B cell (primary cell): ENCODE data around the gene SLIT3. TPM values are rescaled to one million over a fixed set of nuclear protein-coding genes. Genes with fewer than 3 reads are reported as not detected.

Experiments
- ATAC-seq: fragments of 200-7000 bp; cut with Tn5 transposase; one replicate; pipeline ENCODE4 v1.10.0; 2021; ENCODE audit warnings: low read depth, mild to moderate bottlenecking, moderate number of reproducible peaks, moderate library complexity
- CTCF ChIA-PET: fragments of 350-600 bp; sonication (Branson Sonifier 250); formaldehyde crosslinking; loops from one replicate; lab custom pipeline; 2021; ENCODE audit warnings: antibody characterized with exemption, inconsistent platforms; lab: Charles Lee
- POLR2A ChIA-PET: fragments of 350-600 bp; sonication (Branson Sonifier 250); formaldehyde crosslinking; loops from one replicate; lab custom pipeline; 2021; ENCODE audit warnings: antibody characterized with exemption; lab: Charles Lee
- DNase-seq: peaks from one replicate; pipeline ENCODE4 v3.0.0; 2013
- H2AFZ ChIP-seq: 2 replicates; pipeline ENCODE4 v1.6.1; 2012; ENCODE audit warnings: mild to moderate bottlenecking, low read depth, low read length; ENCODE audit not compliant: insufficient read depth, poor library complexity, severe bottlenecking
- H3K27ac ChIP-seq, 2 donors: 1 replicate in 1 of 2; 2 replicates in 1 of 2; pipeline ENCODE4 v1.5.1; 2012 to 2013; ENCODE audit warnings: low read length in 2 of 2, mild to moderate bottlenecking in 2 of 2, moderate library complexity in 1 of 2
- H3K27me3 ChIP-seq, 4 experiments: fragments of 200-600 bp in 1 of 4; sonication (generic) in 1 of 4; replicated peaks in 1 of 4; 1 replicate in 2 of 4; 2 replicates in 2 of 4; pipeline versions ENCODE4 v1.6.1 to v1.7.0; 2013 to 2016; ENCODE audit warnings: low read length in 3 of 4, mild to moderate bottlenecking in 2 of 4, mixed read lengths in 1 of 4, moderate library complexity in 1 of 4; ENCODE audit not compliant: insufficient read depth in 4 of 4, control insufficient read depth in 3 of 4; ENCODE audit errors: control extremely low read depth in 1 of 4
- H3K36me3 ChIP-seq, 2 experiments: replicated peaks in 1 of 2; 1 replicate in 1 of 2; 2 replicates in 1 of 2; pipeline versions ENCODE4 v1.6.1 to v1.7.1; 2013; ENCODE audit warnings: low read length in 1 of 2; ENCODE audit not compliant: insufficient read depth in 2 of 2, control insufficient read depth in 1 of 2; ENCODE audit errors: control extremely low read depth in 1 of 2, extremely low read depth in 1 of 2
- H3K4me1 ChIP-seq, 2 donors: fragments of 200-600 bp in 1 of 2; sonication (generic) in 1 of 2; 1 replicate in 1 of 2; 2 replicates in 1 of 2; pipeline versions ENCODE4 v1.5.1 to v1.6.1; 2013 to 2017; ENCODE audit warnings: low read length in 2 of 2; ENCODE audit not compliant: control insufficient read depth in 2 of 2, insufficient read depth in 2 of 2
- H3K4me2 ChIP-seq: replicated peaks from 2 replicates; pipeline ENCODE3; 2012; ENCODE audit warnings: mild to moderate bottlenecking, low read depth, low read length; ENCODE audit not compliant: poor library complexity, severe bottlenecking
- H3K4me3 ChIP-seq, 5 experiments: fragments of 200-600 bp in 1 of 5; sonication (generic) in 1 of 5; 1 replicate in 3 of 5; 2 replicates in 2 of 5; pipeline versions ENCODE4 v1.5.1 to v1.7.0; 2011 to 2016; ENCODE audit warnings: low read length in 4 of 5, mild to moderate bottlenecking in 4 of 5, low read depth in 2 of 5, control low read depth in 1 of 5, moderate library complexity in 1 of 5; ENCODE audit not compliant: insufficient read depth in 1 of 5; ENCODE audit errors: control extremely low read depth in 1 of 5, extremely low read depth in 1 of 5
- H3K79me2 ChIP-seq: fragments of 200-600 bp; sonication (generic); one replicate; pipeline ENCODE4 v1.6.0; 2016; ENCODE audit warnings: low read length; ENCODE audit not compliant: control insufficient read depth, insufficient read depth
- H3K9ac ChIP-seq: fragments of 200-600 bp; sonication (generic); 2 replicates; pipeline ENCODE4 v1.6.1; 2017; ENCODE audit warnings: mild to moderate bottlenecking, low read length, moderate library complexity
- H3K9me3 ChIP-seq, 3 donors: one replicate each; pipeline versions ENCODE4 v1.6.1 to v1.7.1; 2013; ENCODE audit warnings: low read length in 2 of 3; ENCODE audit not compliant: control insufficient read depth in 2 of 3, insufficient read depth in 1 of 3; ENCODE audit errors: control extremely low read depth in 1 of 3
- H4K20me1 ChIP-seq: 2 replicates; pipeline ENCODE4 v1.6.0; 2012; ENCODE audit warnings: mild to moderate bottlenecking, low read length; ENCODE audit not compliant: insufficient read depth, control insufficient read depth, poor library complexity, severe bottlenecking
- H3K27ac Mint-ChIP-seq: one replicate; pipeline ENCODE4 v1.8.0; 2021; ENCODE audit warnings: mixed read lengths
- H3K27me3 Mint-ChIP-seq: one replicate; pipeline ENCODE4 v1.8.0; 2021; ENCODE audit warnings: mixed read lengths
- H3K4me1 Mint-ChIP-seq: one replicate; pipeline ENCODE4 v1.8.0; 2021; ENCODE audit warnings: mixed read lengths
- H3K4me3 Mint-ChIP-seq: one replicate; pipeline ENCODE4 v1.8.0; 2021; ENCODE audit warnings: mixed read lengths
- H3K9me3 Mint-ChIP-seq: one replicate; pipeline ENCODE4 v1.8.0; 2022; ENCODE audit warnings: mixed read lengths; ENCODE audit not compliant: insufficient read depth
- CTCF ChIP-seq: fragments of 200-600 bp; IDR thresholded peaks from one replicate; pipeline ENCODE4 v1.8.0; 2022; ENCODE audit warnings: antibody characterized with exemption, mild to moderate bottlenecking
- EZH2 ChIP-seq: IDR thresholded peaks from 2 replicates; pipeline ENCODE4 v1.6.1; 2012; ENCODE audit warnings: borderline replicate concordance, low read depth, mild to moderate bottlenecking, moderate library complexity, low read length; ENCODE audit not compliant: insufficient read depth, poor library complexity, severe bottlenecking
- WGBS: methylation state at CpG from one replicate; pipeline ENCODE4 v1.1.5; 2013; ENCODE audit warnings: missing lambda C conversion rate; ENCODE audit not compliant: insufficient coverage; 5-methylcytosine and 5-hydroxymethylcytosine counted together
- intact Hi-C: fragments of 100-400 bp; cut with micrococcal nuclease; formaldehyde crosslinking; loops from one replicate; pipeline ENCODE4 v1.10.0; 2022
- polyA plus RNA-seq: library from polyadenylated mRNA; depleted of rRNA; stranded (reverse); fragments of >200 nt; gene quantifications from 2 replicates; pipeline ENCODE4 v1.2.3, GENCODE V29; 2012
- total RNA-seq, 2 donors: library from RNA; stranded (reverse); fragments of 120-200 nt in 1 of 2; gene quantifications; 1 replicate in 1 of 2; 2 replicates in 1 of 2; pipeline versions ENCODE4 v1.2.3 to v1.2.4, GENCODE V29; 2013 to 2022

SLIT3 gene
- total and polyA plus RNA-seq, 2 donors (not counting 1 experiment from before 2014, with no cell fraction given): not detected

- H3K27ac Mint-ChIP-seq: no peak overlapping the region
- peaks cover 2% of the 10 kb centered on the region for H3K27me3 Mint-ChIP-seq
- H3K9me3 Mint-ChIP-seq: peaks cover 2% of the 10 kb centered on the region
- Histone ChIP-seq H3K4me3 (no peak overlapping the region), H4K20me1 (no peaks in the 10 kb centered on the region), H3K36me3 (no peaks in the 10 kb centered on the region), H3K4me2 (no peak overlapping the region), H3K4me1 (no peaks in the 10 kb centered on the region), H3K9ac (no peak overlapping the region), H3K9me3 (peaks cover 0 to 4% (median 0%) of the 10 kb centered on the region in 3 donors), H3K27me3 (no peaks in the 10 kb centered on the region), H3K27ac (no peak overlapping the region), H2AFZ (no peak overlapping the region), H3K79me2 (no peaks in the 10 kb centered on the region)
- intact Hi-C loops: no loop called here
- CTCF ChIA-PET: no interaction called here
- POLR2A ChIA-PET: interaction anchor here (0.6 kb wide), 1 partner anchor 21 kb away, joined by 4 read pairs; no protein-coding TSS in a partner anchor
- no peak overlapping the region for H3K4me3 Mint-ChIP-seq
- TF ChIP-seq EZH2 (no peak), CTCF (no peak)
- 100% methylated on average over 2 of the region's 2 CpGs for WGBS
- ATAC-seq: no peak
- H3K4me1 Mint-ChIP-seq: no peaks in the 10 kb centered on the region
- no peak for DNase-seq
Measured at GRCh38 chr5:169153405-169153804, 147.5 kb downstream of the SLIT3 start.

- no peak overlapping the region for H3K4me2 ChIP-seq
- TF ChIP-seq EZH2 (no peak), CTCF (no peak)
- intact Hi-C loops: no loop called here
- H2AFZ ChIP-seq: no peak overlapping the region
- H3K79me2 ChIP-seq: no peaks in the 10 kb centered on the region
- Mint-ChIP-seq H3K4me3 (no peak overlapping the region), H3K9me3 (peaks cover 2% of the 10 kb centered on the region), H3K27ac (no peak overlapping the region), H3K27me3 (peaks cover 2% of the 10 kb centered on the region), H3K4me1 (no peaks in the 10 kb centered on the region)
- H3K9ac ChIP-seq: no peak overlapping the region
- H3K36me3 ChIP-seq: no peaks in the 10 kb centered on the region
- no peak for ATAC-seq
- no peak overlapping the region for H3K27ac ChIP-seq
- no peaks in the 10 kb centered on the region for H3K4me1 ChIP-seq
- peaks cover 0 to 4% (median 0%) of the 10 kb centered on the region in 3 donors for H3K9me3 ChIP-seq
- no peaks in the 10 kb centered on the region for H3K27me3 ChIP-seq
- no peaks in the 10 kb centered on the region for H4K20me1 ChIP-seq
- no peak for DNase-seq
- ChIA-PET POLR2A (interaction anchor here (0.6 kb wide), 1 partner anchor 20 kb away, joined by 4 read pairs; no protein-coding TSS in a partner anchor), CTCF (no interaction called here)
- no peak overlapping the region for H3K4me3 ChIP-seq
- WGBS: 100% methylated on average over 3 of the region's 7 CpGs
Measured at GRCh38 chr5:169152946-169153345, 148.0 kb downstream of the SLIT3 start.
